ENCODE measurements around the gene ZBTB8OS.
"Not testable (repeated sequence)": the region's sequence is repeated elsewhere in the genome, so short reads cannot be mapped to it uniquely, and the experiment has no call there.

ZBTB8OS gene

DNA sequence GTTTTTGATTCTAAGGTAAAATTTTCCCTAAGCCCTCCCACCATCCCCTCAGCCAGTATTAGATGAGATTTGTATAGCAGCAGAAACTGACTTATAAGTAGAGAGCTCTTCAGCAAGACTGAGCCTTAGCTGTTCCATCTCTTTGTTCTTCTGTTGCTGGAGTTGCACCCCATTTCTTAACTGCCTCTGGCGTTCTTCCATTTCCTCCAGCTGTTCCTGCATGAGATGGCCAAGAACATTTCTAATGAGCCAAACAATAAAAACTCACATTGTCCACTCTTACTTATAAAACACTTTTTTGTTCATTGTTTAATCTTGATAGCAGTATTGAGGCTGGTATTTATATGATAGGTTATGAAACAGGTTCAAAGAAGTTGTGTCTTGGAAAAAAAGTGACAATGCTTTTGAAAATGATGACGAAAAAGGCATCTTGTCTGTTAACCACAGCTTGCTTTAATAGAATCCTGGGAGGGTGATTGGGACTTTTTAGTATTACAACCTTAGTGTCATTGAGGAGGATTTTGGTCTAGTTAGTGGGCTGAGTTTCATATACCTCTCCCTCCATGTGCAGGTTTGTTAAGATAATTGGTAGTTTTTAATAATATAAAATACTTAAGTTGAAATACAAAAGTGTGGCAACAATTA lies 33.9 kb upstream of the ZBTB8OS start:
- H3K4me3 ChIP-seq (ENCODE audit: low read length): no peak overlapping the region
- TF ChIP-seq, protein P1, sequence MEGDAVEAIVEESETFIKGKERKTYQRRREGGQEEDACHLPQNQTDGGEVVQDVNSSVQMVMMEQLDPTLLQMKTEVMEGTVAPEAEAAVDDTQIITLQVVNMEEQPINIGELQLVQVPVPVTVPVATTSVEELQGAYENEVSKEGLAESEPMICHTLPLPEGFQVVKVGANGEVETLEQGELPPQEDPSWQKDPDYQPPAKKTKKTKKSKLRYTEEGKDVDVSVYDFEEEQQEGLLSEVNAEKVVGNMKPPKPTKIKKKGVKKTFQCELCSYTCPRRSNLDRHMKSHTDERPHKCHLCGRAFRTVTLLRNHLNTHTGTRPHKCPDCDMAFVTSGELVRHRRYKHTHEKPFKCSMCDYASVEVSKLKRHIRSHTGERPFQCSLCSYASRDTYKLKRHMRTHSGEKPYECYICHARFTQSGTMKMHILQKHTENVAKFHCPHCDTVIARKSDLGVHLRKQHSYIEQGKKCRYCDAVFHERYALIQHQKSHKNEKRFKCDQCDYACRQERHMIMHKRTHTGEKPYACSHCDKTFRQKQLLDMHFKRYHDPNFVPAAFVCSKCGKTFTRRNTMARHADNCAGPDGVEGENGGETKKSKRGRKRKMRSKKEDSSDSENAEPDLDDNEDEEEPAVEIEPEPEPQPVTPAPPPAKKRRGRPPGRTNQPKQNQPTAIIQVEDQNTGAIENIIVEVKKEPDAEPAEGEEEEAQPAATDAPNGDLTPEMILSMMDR (IDR thresholded peaks at IDR 0.05; ENCODE audit: insufficient read depth, low read depth, low read length, missing control alignments): no peak
- no peak for DNase-seq (ENCODE audit: low read depth)

DNA sequence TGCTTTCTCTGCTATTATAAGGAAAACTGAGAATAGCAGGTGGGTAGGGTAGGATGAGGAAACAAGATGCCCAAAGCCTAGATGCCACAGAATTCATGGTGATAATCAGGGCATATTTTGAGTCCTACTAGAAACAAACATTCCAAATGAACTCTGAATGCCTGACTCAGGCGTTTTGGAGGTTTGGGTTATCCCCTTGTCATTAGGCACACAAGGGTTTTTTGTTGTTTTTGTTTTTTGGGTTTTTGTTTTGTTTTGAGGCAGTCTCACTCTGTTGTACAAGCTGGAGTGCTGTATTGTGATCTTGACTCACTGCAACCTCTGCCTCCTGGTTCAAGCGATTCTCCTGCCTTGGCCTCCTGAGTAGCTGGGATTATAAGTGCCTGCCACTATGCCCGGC lies 33.0 kb upstream of the ZBTB8OS start:
- H3K4me3 ChIP-seq (ENCODE audit: low read length): no peak overlapping the region
- TF ChIP-seq, protein P1 (IDR thresholded peaks at IDR 0.05; ENCODE audit: insufficient read depth, low read depth, low read length, missing control alignments): no peak
- DNase-seq (ENCODE audit: low read depth): no peak

DNA sequence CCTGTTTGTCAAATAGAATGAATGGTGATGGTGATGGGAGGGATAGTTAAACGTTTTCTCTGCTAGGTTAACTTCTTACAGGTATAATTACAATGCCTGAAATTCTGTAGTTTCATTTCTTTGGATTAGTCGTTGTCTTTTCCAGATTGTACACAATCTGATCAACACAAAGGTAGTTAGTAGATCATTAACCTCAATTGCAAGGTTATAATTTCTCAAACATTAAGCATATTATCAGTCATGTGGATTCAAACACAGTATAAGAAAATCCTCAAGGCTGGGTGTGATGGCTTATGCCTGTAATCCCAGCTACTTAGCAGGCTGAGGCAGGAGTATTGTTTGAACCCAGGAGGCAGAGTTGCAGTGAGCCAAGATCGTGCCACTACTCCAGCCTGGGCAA lies 31.6 kb upstream of the ZBTB8OS start:
- H3K4me3 ChIP-seq (ENCODE audit: low read length): no peak overlapping the region
- DNase-seq (ENCODE audit: low read depth): no peak
- TF ChIP-seq, protein P1 (IDR thresholded peaks at IDR 0.05; ENCODE audit: insufficient read depth, low read depth, low read length, missing control alignments): no peak

DNA sequence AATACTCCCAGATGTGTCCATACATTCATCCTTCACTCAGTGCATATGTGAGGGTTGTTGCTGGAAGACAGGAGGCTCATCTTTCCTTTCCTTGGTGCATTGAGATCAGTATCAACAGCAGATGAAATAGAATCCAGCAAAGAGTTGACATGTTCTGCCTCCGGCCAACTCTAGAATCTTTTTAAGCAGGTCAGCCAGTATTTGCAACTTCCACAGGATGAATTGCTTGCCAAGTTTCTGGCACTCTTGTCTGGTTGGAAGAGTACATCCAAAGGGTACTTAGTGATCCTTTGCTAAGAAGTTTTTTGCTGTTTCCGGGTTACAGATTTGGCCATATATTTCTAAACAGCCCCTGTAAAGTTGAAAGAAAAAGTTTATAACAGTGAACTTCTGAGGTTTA lies 31.2 kb upstream of the ZBTB8OS start:
- TF ChIP-seq, protein P1 (IDR thresholded peaks at IDR 0.05; ENCODE audit: insufficient read depth, low read depth, low read length, missing control alignments): no peak
- no peak overlapping the region for H3K4me3 ChIP-seq (ENCODE audit: low read length)
- DNase-seq (ENCODE audit: low read depth): no peak

DNA sequence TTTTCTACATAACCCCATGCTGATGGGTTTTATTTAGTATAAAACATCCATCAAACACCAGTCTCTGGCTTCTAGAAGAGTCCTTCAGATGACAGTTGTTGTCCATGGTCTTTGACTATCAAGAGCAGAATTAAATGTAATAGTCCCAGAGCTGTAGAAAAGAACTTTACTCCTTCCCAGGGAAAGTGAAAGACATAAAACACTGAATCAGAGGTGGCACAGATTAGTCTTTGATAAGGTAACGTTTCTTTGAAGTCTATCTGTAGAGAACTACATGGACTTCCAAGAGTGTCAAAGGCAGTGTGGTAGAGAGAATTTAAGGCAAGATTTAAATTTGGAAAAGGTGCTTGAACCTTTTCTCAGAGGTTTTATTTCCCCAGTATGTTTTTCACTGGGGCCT lies 30.3 kb upstream of the ZBTB8OS start:
- DNase-seq (ENCODE audit: low read depth): no peak
- TF ChIP-seq, protein P1 (IDR thresholded peaks at IDR 0.05; ENCODE audit: insufficient read depth, low read depth, low read length, missing control alignments): no peak
- H3K4me3 ChIP-seq (ENCODE audit: low read length): no peak overlapping the region

DNA sequence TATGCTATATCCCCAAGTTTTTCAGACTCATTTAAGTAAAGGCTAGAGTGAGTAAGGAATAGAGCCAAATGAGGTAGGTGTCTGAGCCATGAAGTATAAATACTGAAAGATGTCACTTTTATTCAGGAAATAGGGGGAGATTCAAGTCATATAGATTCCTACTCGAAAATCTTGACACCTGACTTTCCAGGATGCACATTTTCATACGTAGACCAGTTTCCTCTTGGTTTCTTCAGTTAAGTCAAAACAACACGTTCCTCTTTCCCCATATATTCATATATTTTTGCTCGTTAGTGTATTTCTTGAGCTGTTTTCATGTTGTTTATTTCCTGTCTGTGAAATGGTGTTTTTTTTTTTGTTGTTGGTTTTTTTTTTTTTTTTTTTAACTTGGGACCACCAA lies 29.6 kb upstream of the ZBTB8OS start:
- DNase-seq (ENCODE audit: low read depth); H3K4me3 ChIP-seq (ENCODE audit: low read length): not testable (repeated sequence)

DNA sequence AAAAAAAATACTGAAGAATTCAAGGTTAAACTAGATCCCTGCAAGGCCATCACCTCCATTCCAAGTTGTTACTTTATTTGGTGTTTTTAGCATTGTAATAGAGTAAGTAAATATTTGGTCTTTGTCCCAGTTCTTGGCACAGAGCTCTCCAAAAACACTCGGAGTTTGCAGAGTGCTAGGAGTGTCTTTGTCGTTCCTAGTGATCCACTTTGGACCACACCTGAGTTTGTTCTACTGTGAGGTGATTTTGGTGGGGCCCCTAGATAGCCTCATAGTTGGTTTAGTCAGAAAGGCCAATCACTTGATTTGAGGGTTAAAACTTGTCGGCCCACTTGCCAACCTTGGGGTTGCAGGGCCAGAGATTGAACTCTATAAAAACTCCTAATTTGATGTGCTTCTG lies 26.6 kb upstream of the ZBTB8OS start:
- TF ChIP-seq, protein P1 (IDR thresholded peaks at IDR 0.05; ENCODE audit: insufficient read depth, low read depth, low read length, missing control alignments): no peak
- no peak for DNase-seq (ENCODE audit: low read depth)
- no peak overlapping the region for H3K4me3 ChIP-seq (ENCODE audit: low read length)

DNA sequence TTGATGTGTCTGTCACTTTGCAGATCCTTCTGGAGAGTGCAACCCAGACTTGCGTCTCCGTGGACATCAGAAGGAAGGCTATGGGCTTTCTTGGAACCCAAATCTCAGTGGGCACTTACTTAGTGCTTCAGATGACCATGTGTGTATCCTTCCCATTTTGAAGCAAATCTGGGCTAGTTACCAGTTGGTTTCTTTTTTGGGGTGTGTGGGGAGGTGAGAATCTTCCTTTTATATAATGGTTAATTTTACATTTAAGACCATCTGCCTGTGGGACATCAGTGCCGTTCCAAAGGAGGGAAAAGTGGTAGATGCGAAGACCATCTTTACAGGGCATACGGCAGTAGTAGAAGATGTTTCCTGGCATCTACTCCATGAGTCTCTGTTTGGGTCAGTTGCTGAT lies 18.4 kb upstream of the ZBTB8OS start:
- H3K4me3 ChIP-seq (ENCODE audit: low read length); DNase-seq (ENCODE audit: low read depth): not testable (repeated sequence)
